Embryonic facial prominence (tissue), 1 donor: Measurements from ENCODE around the gene PRR15.

Experiments
- DNase-seq: peaks from one replicate; pipeline ENCODE4 v3.0.0-alpha.2; 2016; ENCODE audit errors: extremely low spot score

PRR15 gene

DNA sequence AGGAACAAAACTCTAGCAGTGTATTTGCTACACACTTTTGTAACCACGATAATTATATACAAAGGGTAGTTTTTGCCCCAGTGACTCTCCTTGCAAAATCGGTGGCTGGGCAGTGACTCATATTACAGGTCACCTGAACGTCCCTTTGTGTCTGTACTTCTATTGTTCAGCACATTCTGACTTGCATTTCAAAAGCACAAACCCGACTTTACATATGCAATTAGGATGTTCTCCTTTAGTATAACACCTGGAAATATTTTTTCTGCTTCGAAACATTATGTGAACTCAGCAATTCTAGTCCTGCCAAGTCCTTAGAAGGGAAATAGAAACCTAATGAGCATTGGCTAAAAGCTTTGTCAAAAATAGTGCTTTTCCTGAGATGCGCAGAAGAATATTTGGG, 6.0 kb downstream of the PRR15 start:
- DNase-seq = no peak

DNA sequence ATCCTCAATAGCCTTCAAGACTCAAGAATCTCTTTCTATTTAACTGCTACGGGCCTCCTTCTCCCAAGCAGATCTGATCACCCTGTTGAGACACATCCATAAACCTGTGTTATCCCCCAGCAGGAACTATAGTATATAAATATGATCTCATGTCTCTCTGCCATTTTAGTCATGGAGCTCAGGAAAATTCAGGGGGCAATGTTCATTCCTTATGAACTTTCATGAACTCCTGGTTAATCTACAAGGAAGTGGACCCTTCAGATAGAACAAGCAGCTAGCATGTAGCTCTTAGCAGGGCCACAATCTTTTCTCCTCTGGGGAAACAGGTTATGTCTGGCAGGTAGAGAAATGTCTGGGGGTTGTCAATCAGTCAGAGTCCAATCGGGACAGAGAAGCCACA, 8.9 kb downstream of the PRR15 start:
- no peak for DNase-seq

DNA sequence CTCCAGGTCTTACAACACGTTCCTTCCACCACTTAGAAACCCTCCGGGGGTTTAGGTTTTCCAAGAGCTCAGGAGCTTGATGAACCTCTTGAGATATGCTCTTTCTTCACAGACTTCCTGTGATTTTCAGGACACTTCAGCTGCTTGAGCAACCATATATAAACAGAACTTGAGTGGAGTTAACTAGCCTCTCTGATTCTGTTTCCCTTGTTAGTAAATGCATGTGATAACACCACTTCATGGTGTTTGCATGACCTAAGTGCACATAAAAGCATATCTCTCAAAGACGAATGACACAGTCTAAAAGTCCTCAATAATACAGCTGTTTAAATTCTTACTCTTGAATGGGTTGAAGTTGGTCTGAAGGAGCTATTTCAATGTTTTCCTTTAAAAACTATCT, 9.9 kb downstream of the PRR15 start:
- DNase-seq = no peak

GRCh38 chr7:29574659-29575058, 11.0 kb downstream of the PRR15 start:
- no peak for DNase-seq

- DNase-seq = no peak
Measured at GRCh38 chr7:29587195-29587808, 23.7 kb downstream of the PRR15 start.

DNA sequence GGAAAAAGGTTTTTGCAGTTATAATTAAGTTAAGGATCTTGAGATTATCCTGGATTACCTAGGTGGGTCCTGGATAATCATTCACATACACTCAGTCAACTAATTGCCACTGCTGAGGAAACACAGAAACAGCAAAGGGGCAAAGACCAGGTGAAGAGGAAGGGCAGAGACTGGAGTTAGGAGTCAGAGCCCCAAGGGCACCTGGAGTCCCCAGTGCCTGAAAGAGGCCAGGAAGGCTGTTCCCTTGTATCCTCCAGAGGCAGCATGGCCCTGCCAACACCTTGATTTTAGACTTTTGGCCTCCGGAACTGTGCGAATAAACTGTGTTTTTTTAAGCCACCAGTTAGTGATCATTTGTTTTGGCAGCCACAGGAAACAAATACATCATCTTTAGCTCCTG, 24.6 kb downstream of the PRR15 start:
- DNase-seq = no peak

- DNase-seq = no peak
Measured at GRCh38 chr7:29588900-29589696, 25.5 kb downstream of the PRR15 start.

DNA sequence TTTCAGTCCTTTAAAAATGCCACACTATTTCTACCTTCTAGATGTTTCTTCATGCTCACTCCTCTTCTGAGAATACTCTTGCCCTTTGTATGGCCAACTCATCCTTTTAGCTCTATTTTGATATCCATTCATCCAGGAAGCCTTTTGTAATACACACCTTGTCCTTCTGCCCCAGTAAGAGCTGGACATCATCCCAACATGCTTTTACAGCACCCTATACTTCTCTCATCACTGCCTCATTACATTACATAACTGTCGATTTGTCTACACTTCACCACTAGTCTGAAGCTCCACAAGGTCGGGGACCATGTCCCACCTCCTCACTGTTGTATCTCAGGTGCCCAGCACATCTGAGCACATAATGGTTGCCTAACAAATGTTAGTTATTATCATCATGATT, 29.2 kb downstream of the PRR15 start:
- no peak for DNase-seq

GRCh38 chr7:29593459-29593858, 29.8 kb downstream of the PRR15 start:
- DNase-seq = no peak

GRCh38 chr7:29596593-29597178, 33.1 kb downstream of the PRR15 start:
- DNase-seq = no peak

GRCh38 chr7:29597266-29597665, 33.6 kb downstream of the PRR15 start:
- DNase-seq = no peak

DNA sequence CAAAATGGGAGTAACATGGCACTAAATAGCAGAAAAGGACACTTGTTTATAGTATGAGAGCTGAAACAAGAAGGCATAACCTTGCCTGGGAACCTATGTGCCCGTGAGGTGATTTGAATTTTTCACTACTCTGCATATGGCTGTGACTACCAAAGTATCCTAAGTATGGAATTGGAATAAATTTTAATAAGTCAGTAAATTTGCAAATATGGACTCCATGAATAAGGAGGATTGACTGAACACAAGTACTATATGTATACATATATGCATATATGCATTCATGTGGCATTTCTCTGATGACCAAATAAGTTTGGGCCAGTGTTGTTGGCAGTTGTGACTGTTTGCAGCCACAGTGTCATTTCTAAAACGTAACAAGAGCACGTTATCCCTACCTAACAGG, 34.5 kb downstream of the PRR15 start:
- no peak for DNase-seq

DNA sequence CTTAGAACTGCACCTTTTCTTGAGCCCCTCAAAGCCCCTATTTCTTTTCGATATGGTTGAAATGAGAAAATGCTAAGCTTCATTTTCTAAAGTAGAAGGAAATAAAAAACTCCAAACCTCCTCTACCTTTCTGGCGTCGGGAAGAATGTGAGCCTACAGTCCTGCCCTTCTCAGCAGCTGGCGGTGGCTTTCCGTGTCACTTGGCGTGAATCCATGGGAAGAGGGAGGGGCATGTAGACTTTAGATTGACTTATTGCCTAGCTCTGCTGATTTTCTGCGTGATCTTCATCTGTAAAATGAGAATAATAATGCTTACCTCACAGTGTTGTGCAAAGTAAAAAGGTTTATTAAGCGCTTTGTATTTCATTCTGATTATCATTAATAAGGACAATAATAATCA, 35.0 kb downstream of the PRR15 start:
- DNase-seq = no peak

DNA sequence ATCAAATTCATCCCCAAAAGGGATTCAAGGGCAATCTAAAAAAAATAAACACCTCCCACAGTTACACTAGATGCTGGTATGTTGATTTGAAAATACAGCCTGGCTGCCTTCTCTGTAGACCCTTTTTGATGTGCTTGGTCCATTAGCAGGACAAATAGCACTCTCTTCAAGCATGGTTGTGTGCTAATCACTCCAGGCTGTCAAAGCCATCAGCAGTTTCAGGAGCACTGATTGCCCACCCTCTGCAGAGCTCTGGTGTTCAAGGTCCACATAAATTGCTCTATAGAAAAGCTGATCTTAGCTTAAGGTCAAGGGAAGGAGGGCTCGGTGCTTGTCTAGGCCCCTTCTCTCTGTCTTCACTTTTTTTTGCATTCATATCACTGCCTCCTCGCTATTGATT, 35.4 kb downstream of the PRR15 start:
- DNase-seq = no peak

GRCh38 chr7:29600661-29601060, 37.0 kb downstream of the PRR15 start:
- DNase-seq = no peak

GRCh38 chr7:29604052-29604451, 40.4 kb downstream of the PRR15 start:
- no peak for DNase-seq

- no peak for DNase-seq
Measured at GRCh38 chr7:29604702-29605101, 41.1 kb downstream of the PRR15 start.

DNA sequence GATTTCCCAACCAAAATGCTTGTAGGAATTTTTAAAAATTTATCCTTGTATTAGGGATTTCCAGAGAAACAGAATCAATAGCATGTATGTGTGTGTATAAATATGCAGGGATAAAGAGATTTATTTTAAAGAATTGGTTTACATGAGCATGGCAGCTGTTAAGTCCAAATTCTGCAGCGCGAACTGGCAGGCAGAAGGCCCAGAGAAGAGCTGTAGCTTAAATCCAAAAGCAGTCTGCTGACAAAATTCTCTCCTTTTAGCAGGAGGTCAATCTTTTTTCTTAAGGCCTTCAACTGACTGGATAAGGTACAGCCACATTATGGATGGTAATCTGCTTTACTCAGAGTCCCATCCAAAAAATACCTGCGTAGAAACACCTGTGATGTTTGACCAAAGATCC, 42.0 kb downstream of the PRR15 start:
- DNase-seq = no peak

GRCh38 chr7:29606287-29606721, 42.7 kb downstream of the PRR15 start:
- no peak for DNase-seq

DNA sequence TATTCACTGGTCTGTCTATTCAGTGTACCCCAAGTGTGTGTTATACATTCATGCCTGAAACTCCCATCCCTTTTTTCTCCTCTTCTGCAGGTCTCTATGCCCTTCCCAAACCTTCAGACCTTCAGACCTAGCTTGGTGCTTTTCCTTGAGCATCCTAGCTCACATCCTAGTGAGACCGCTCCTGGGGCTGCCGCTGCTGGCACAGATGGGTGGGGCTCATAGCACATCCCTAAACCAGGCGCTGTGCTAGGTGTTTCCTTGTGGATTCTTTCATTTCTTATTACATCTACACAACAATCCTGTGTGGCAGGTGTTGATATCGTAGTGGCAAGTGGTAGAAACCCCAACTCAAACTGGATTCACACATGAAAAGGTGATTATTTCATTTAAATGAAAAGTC, 43.2 kb downstream of the PRR15 start:
- DNase-seq = no peak

DNA sequence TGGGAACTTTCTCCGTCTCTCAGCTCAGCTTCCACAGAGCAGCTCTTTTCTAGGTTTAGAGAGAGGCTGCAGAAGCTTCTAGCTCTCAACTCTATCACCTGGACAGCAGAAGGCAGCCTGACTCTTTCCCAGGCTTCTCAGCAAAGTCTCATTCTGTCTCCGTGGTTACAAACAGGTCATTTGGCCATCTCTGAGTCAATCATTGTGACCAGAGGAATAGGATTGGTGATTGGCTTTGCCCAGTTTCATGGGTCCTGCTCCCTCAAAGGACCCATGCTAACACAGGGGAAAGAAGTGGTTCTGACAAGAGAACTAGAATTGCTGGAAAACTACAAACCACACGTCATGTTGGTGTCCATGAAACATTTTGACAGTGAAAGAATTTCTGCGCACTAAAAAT, 43.6 kb downstream of the PRR15 start:
- DNase-seq = no peak

GRCh38 chr7:29607889-29608288, 44.3 kb downstream of the PRR15 start:
- DNase-seq = no peak
